GM12878 (cell line): ENCODE measurements around the gene MPRIP. TPM values are rescaled to one million over a fixed set of nuclear protein-coding genes. Genes with fewer than 3 reads are reported as not detected.

Source experiments
- ATAC-seq: fragments of 200-7000 bp; cut with Tn5 transposase; 3 replicates; pipeline ENCODE4 v1.9.1; 2020; ENCODE audit warnings: mild to moderate bottlenecking, moderate library complexity
- BruUV-seq: library from RNA; stranded (reverse); fragments of 400-500 nt; replicated peaks from 2 replicates; lab custom pipeline; 2021; lab: Mats Ljungman, UMichigan
- CTCF ChIA-PET: fragments of 300-600 bp; sonication (Branson Sonifier 250); formaldehyde crosslinking; extraction: SDS; loops from one replicate; lab custom pipeline; 2021; ENCODE audit warnings: inconsistent platforms; lab: Yijun Ruan, JAX
- POLR2A ChIA-PET: fragments of 350-600 bp; formaldehyde crosslinking; extraction: SDS; loops from one replicate; lab custom pipeline; 2021; ENCODE audit warnings: inconsistent platforms; lab: Charles Lee
- RAD21 ChIA-PET: fragments of 300-600 bp; sonication (Branson Sonifier 250); formaldehyde crosslinking; loops from one replicate; lab custom pipeline; 2023; ENCODE audit warnings: antibody characterized with exemption; ENCODE audit not compliant: unreplicated experiment; lab: Charles Lee
- SMC1A ChIA-PET: fragments of 300-600 bp; sonication (Branson Sonifier 250); formaldehyde crosslinking; loops from one replicate; lab custom pipeline; 2023; ENCODE audit not compliant: unreplicated experiment, uncharacterized antibody; lab: Charles Lee
- DNase-seq: peaks from one replicate; pipeline ENCODE4 v3.0.0-alpha.2; 2011; ENCODE audit warnings: low read depth, low spot score
- FAIRE-seq: peaks from 3 replicates; lab custom pipeline; 2011; peaks lifted over from hg19 to GRCh38; lab: Jason Lieb, UNC
- H2AFZ ChIP-seq: 2 replicates; pipeline ENCODE4 v1.6.0; 2011; ENCODE audit warnings: low read depth, low read length, control low read depth; ENCODE audit not compliant: control insufficient read depth
- H3K27ac ChIP-seq: 2 replicates; pipeline ENCODE4 v1.5.1; 2011; ENCODE audit warnings: control low read depth; ENCODE audit not compliant: control insufficient read depth, insufficient read depth
- H3K27me3 ChIP-seq, 2 experiments: replicated peaks in 1 of 2; 2 replicates each; pipeline versions ENCODE4 v1.6.0 to v1.6.1; 2011; ENCODE audit warnings: low read length in 1 of 2; ENCODE audit not compliant: control insufficient read depth in 2 of 2, insufficient read depth in 2 of 2
- H3K36me3 ChIP-seq, 2 experiments: 2 replicates each; pipeline ENCODE4 v1.5.1; 2011; ENCODE audit warnings: low read length in 1 of 2; ENCODE audit not compliant: control insufficient read depth in 2 of 2, insufficient read depth in 2 of 2
- H3K4me1 ChIP-seq: 2 replicates; pipeline ENCODE4 v1.6.1; 2011; ENCODE audit warnings: mild to moderate bottlenecking, low read length, moderate library complexity, mixed read lengths; ENCODE audit not compliant: control insufficient read depth, insufficient read depth
- H3K4me2 ChIP-seq: 2 replicates; pipeline ENCODE4 v1.6.0; 2011; ENCODE audit warnings: control low read depth; ENCODE audit not compliant: control insufficient read depth, insufficient read depth
- H3K4me3 ChIP-seq: fragments of 200-600 bp; sonication (generic); 2 replicates; pipeline ENCODE4 v1.5.1; 2016
- H3K79me2 ChIP-seq: 2 replicates; pipeline ENCODE4 v1.6.0; 2011; ENCODE audit warnings: low read length; ENCODE audit not compliant: control insufficient read depth, insufficient read depth
- H3K9ac ChIP-seq: 2 replicates; pipeline ENCODE4 v1.8.0; 2011; ENCODE audit warnings: low read length, control low read depth, mixed read lengths; ENCODE audit not compliant: control insufficient read depth, insufficient read depth
- H3K9me3 ChIP-seq: replicated peaks from 3 replicates; pipeline ENCODE4 v1.5.1; 2011; ENCODE audit warnings: mild to moderate bottlenecking, low read length; ENCODE audit not compliant: control insufficient read depth, insufficient read depth
- H4K20me1 ChIP-seq: 2 replicates; pipeline ENCODE4 v1.6.0; 2011; ENCODE audit not compliant: control insufficient read depth, insufficient read depth
- ATF3 ChIP-seq: IDR thresholded peaks from 2 replicates; pipeline ENCODE4 v1.6.1; 2011; ENCODE audit warnings: low read depth, mild to moderate bottlenecking, low read length, moderate library complexity, borderline replicate concordance; ENCODE audit errors: extremely low read depth
- CEBPB ChIP-seq, 2 experiments: fragments of 150-350 bp in 1 of 2; IDR thresholded peaks; 2 replicates each; pipeline ENCODE4 v1.6.1; 2012 to 2014; ENCODE audit warnings: low read depth in 2 of 2, low read length in 2 of 2, borderline replicate concordance in 1 of 2, inconsistent platforms in 1 of 2
- CHD4 ChIP-seq: fragments of 200-600 bp; sonication (generic); IDR thresholded peaks from 2 replicates; pipeline ENCODE4 v1.6.1; 2016; ENCODE audit warnings: mild to moderate bottlenecking
- MAX ChIP-seq: IDR thresholded peaks from 2 replicates; pipeline ENCODE4 v1.6.1; 2012; ENCODE audit warnings: low read depth, low read length, improper control_type of control experiment
- NFYA ChIP-seq: IDR thresholded peaks from 2 replicates; pipeline ENCODE4 v1.6.1; 2011; ENCODE audit warnings: low read depth, mild to moderate bottlenecking, low read length, improper control_type of control experiment, borderline replicate concordance
- NKRF ChIP-seq: fragments of 450-650 bp; conservative IDR thresholded peaks from 2 replicates; pipeline ENCODE4 v1.6.1; 2017; ENCODE audit warnings: mild to moderate bottlenecking, moderate library complexity
- WGBS: methylation state at CpG from one replicate; pipeline ENCODE4 v1.1.6; 2016; ENCODE audit warnings: low lambda C conversion rate; ENCODE audit not compliant: insufficient replicate concordance, insufficient coverage; ENCODE audit errors: missing lambda C conversion rate; 5-methylcytosine and 5-hydroxymethylcytosine counted together
- in situ Hi-C: fragments of 300-500 bp; cut with MboI; formaldehyde crosslinking; loops from 9 replicates; pipeline ENCODE4 v1.14.3; 2018; ENCODE audit warnings: mixed read lengths
- intact Hi-C: fragments of 100-400 bp; cut with micrococcal nuclease; formaldehyde crosslinking; loops from one replicate; pipeline ENCODE4 v1.14.2; 2022; ENCODE audit not compliant: unreplicated experiment
- polyA plus RNA-seq, 11 experiments: library from polyadenylated mRNA; depleted of rRNA in 4 of 11; unstranded in 6 of 11; stranded (reverse) in 5 of 11; fragments of >200 nt; fragmentation: Nextera tagmentation in 4 of 11; fragmentation: Illumina TruSeq in 1 of 11; extraction: Ambion mirVana in 4 of 11; extraction: Trizol in 1 of 11; gene quantifications; 1 replicate in 1 of 11; 2 replicates in 10 of 11; pipeline versions ENCODE4 v1.2.1 to v1.2.3, GENCODE V29; 2011 to 2016; ENCODE audit warnings: inconsistent platforms in 2 of 11, missing spikeins in 2 of 11, low read depth in 1 of 11
- total RNA-seq, 4 experiments: library from RNA; depleted of rRNA in 3 of 4; stranded (reverse); fragments of >200 nt in 3 of 4; fragmentation: Illumina TruSeq in 1 of 4; extraction: Trizol in 1 of 4; gene quantifications; 2 replicates each; pipeline versions ENCODE4 v1.2.1 to v1.2.3, GENCODE V29; 2013 to 2021

MPRIP gene
- total and polyA plus RNA-seq, 10 of the 15 experiments (the other 5 are each of a cell fraction or from before 2014, with no cell fraction given): 16.5 to 168 (median 71.7) TPM

- no TSS peak for BruUV-seq
- DNase-seq (no peak), FAIRE-seq (no peak), ATAC-seq (no peak)
- ChIA-PET CTCF (interaction anchor here (0.7 kb wide), 1 partner anchor 13 kb away, joined by 3 read pairs; no protein-coding TSS in a partner anchor), POLR2A (no interaction called here), SMC1A (no interaction called here), RAD21 (no interaction called here)
- H4K20me1 ChIP-seq: no peaks in the 10 kb centered on the region; the same call in 1 of the 2 replicates
- in situ Hi-C loops (no loop called here), intact Hi-C loops (no loop called here)
- peaks cover 3% of the 10 kb centered on the region for H3K4me1 ChIP-seq
- H2AFZ ChIP-seq: no peak overlapping the region
- H3K4me2 ChIP-seq: no peak overlapping the region
- no peak overlapping the region for H3K4me3 ChIP-seq
- peaks cover 0 to 18% of the 10 kb centered on the region in 2 experiments; a peak in 2 of 4 replicates for H3K36me3 ChIP-seq
- H3K9me3 ChIP-seq: no peaks in the 10 kb centered on the region
- H3K9ac ChIP-seq: no peak overlapping the region
- TF ChIP-seq CHD4 (no peak), NKRF (no peak), ATF3 (no peak), MAX (no peak), NFYA (no peak), CEBPB (IDR thresholded peaks at IDR 0.05; ENCODE audit: borderline replicate concordance in 1 of 2, low read depth in 2 of 2, low read length in 2 of 2) (no peak)
- H3K27me3 ChIP-seq: no peaks in the 10 kb centered on the region
- peaks cover 1% of the 10 kb centered on the region; the same call in 1 of the 2 replicates for H3K79me2 ChIP-seq
- H3K27ac ChIP-seq: no peak overlapping the region
- 59% methylated on average over 3 of the region's 3 CpGs for WGBS
Observed at GRCh38 chr17:17106756-17107155, 64.5 kb downstream of the MPRIP start.
